ENCODE results near the gene ST6GALNAC6. TPM values are rescaled to one million over a fixed set of nuclear protein-coding genes. Genes with fewer than 3 reads are reported as not detected.
"Not testable (repeated sequence)": the region's sequence is repeated elsewhere in the genome, so short reads cannot be mapped to it uniquely, and the experiment has no call there.

ST6GALNAC6 gene
- total and polyA plus RNA-seq, 5 experiments from 2014 or later: 29.8 to 110 (median 42.8) TPM

- H3K27ac Mint-ChIP-seq: peak overlapping the region in 3 of 10 donors; percentile 27 to 73 (median 53)
- DNase-seq: no peak
- ATAC-seq: no peak
- H3K36me3 Mint-ChIP-seq: peaks cover 0 to 67% (median 3%) of the 10 kb centered on the region in 3 donors
- POLR2A ChIA-PET: interaction anchor here (0.9 to 1.2 kb wide), 3 partner anchors 9 to 51 kb away, joined by 3 to 5 read pairs (median 3); no protein-coding TSS in a partner anchor
- no peak overlapping the region for H3K4me3 Mint-ChIP-seq
- H3K4me1 Mint-ChIP-seq: peaks cover 14 to 26% (median 20%) of the 10 kb centered on the region in 4 donors
- no peaks in the 10 kb centered on the region for H3K27me3 Mint-ChIP-seq
- H3K9me3 Mint-ChIP-seq: no peaks in the 10 kb centered on the region
Observed at GRCh38 chr9:127885508-127886281, 13.7 kb downstream of the ST6GALNAC6 start.

DNA sequence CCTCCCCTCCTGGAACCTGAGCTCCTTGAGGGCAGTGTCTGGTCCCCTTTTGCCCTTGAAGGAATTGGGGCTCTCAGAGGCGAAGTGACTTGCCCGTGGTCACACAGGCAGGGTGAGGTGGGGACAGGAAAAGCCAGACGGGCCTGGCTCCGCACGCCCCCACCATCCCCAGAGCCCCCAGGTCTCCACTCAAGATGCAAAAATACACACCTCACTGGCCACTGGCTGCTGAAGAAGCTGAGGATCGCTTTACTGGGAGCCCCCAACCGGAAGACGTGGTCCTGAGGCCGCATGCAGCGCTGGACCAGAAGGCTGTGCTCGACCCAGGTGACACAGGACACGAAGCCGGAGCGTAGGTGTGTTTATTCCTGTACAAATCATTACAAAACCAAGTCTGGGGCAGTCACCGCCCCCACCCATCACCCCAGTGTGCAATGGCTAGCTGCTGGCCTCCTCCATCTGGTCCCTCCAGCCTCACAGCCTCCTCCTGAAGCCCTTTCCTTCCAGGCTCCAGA is 14.4 kb downstream of the ST6GALNAC6 start:
- ATAC-seq (no peak), DNase-seq (no peak)
- peaks cover 14 to 23% (median 21%) of the 10 kb centered on the region in 4 donors for H3K4me1 Mint-ChIP-seq
- H3K36me3 Mint-ChIP-seq: peaks cover 0 to 62% (median 3%) of the 10 kb centered on the region in 3 donors
- H3K4me3 Mint-ChIP-seq: no peak overlapping the region
- H3K9me3 Mint-ChIP-seq: no peaks in the 10 kb centered on the region
- no peaks in the 10 kb centered on the region for H3K27me3 Mint-ChIP-seq
- POLR2A ChIA-PET: interaction anchor here (0.7 to 1.4 kb wide), 4 partner anchors 12 to 52 kb away, joined by 3 to 5 read pairs (median 3); no protein-coding TSS in a partner anchor
- peak overlapping the region in 4 of 10 donors; percentile 34 to 80 (median 63) for H3K27ac Mint-ChIP-seq

DNA sequence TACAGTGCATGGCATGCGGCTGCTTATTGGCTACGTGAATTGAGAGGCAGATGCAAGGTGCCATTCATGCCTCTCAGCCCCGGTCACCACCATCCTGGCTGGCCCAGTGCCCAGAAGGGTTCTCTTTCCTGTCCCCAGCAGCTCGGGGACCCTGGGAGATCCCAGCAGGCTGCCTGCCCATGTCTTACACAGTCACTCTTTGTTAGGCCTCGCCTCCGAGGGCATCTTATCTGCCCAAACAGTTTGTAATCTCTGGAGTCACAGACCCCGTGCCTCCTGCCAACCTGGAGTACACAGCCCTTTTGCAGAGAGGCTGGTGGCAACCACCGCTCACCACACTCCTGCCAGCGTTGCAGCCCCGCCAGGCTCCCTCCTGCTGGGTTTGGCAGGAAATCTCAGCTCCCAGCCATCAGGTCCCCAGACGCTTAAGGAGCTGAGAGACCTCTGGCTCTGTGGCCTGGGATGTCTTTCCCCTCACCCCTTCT is 14.9 kb downstream of the ST6GALNAC6 start:
- Mint-ChIP-seq H3K4me1 (peaks cover 14 to 23% (median 21%) of the 10 kb centered on the region in 4 donors), H3K9me3 (no peaks in the 10 kb centered on the region), H3K4me3 (no peak overlapping the region), H3K36me3 (peaks cover 0 to 58% (median 3%) of the 10 kb centered on the region in 3 donors), H3K27ac (peak overlapping the region in 9 of 10 donors; percentile 13 to 88 (median 64)), H3K27me3 (no peaks in the 10 kb centered on the region)
- POLR2A ChIA-PET: interaction anchor here (0.6 to 1.4 kb wide), 5 partner anchors 12 to 53 kb away, joined by 3 to 5 read pairs (median 3); no protein-coding TSS in a partner anchor
- ATAC-seq: peak; percentile 29 to 43
- no peak for DNase-seq

GRCh38 chr9:127883959-127884358 is 15.4 kb downstream of the ST6GALNAC6 start:
- DNase-seq (no peak), ATAC-seq (peak in 1 of 2 donors; percentile 21)
- Mint-ChIP-seq H3K27me3 (no peaks in the 10 kb centered on the region), H3K27ac (peak overlapping the region in 8 of 10 donors; percentile 4 to 88 (median 62)), H3K4me3 (no peak overlapping the region), H3K4me1 (peaks cover 14 to 23% (median 22%) of the 10 kb centered on the region in 4 donors), H3K36me3 (peaks cover 0 to 54% (median 3%) of the 10 kb centered on the region in 3 donors), H3K9me3 (no peaks in the 10 kb centered on the region)
- POLR2A ChIA-PET: interaction anchor here (0.6 to 1.4 kb wide), 3 partner anchors 13 to 27 kb away, joined by 3 read pairs; no protein-coding TSS in a partner anchor

DNA sequence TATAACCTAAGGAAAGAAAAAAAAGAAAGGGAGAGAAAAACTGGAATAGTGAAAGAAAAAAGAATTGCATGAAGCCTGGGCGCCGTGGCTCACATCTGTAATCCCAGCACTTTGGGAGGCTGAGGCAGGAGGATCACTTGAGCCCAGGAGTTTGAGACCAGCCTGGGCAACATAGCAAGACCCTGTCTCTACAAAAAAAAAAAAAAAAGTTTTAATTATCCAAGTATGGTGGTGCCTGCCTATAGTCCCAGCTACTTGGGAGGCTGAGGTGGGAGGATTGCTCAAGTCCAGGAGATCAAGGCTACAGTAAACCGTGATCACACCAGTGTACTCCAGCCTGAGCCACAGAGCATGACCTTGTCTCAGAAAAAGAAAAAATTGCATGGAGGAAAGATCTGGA is 17.7 kb downstream of the ST6GALNAC6 start:
- ATAC-seq, H3K9me3 Mint-ChIP-seq, DNase-seq, H3K4me3 Mint-ChIP-seq: not testable (repeated sequence)
- peaks cover 0 to 35% (median 3%) of the 10 kb centered on the region in 3 donors for H3K36me3 Mint-ChIP-seq
- H3K27me3 Mint-ChIP-seq: peaks cover 0 to 12% (median 0%) of the 10 kb centered on the region in 5 donors
- peaks cover 22 to 31% (median 30%) of the 10 kb centered on the region in 4 donors for H3K4me1 Mint-ChIP-seq
- H3K27ac Mint-ChIP-seq: peak overlapping the region in 1 of 10 donors; percentile 49
- POLR2A ChIA-PET: interaction anchor here (0.9 to 2.6 kb wide), 4 partner anchors 9 to 27 kb away, joined by 3 to 21 read pairs (median 4); no protein-coding TSS in a partner anchor

GRCh38 chr9:127880143-127880542 is 19.3 kb downstream of the ST6GALNAC6 start:
- Mint-ChIP-seq H3K27me3 (peaks cover 0 to 12% (median 0%) of the 10 kb centered on the region in 5 donors), H3K27ac (no peak overlapping the region), H3K4me1 (peaks cover 22 to 31% (median 27%) of the 10 kb centered on the region in 4 donors), H3K9me3 (no peaks in the 10 kb centered on the region), H3K4me3 (no peak overlapping the region), H3K36me3 (peaks cover 0 to 20% (median 0%) of the 10 kb centered on the region in 3 donors)
- DNase-seq: no peak
- POLR2A ChIA-PET: interaction anchor here (0.7 kb wide), 2 partner anchors 15 to 101 kb away, joined by 3 to 5 read pairs; no protein-coding TSS in a partner anchor
- ATAC-seq: no peak

DNA sequence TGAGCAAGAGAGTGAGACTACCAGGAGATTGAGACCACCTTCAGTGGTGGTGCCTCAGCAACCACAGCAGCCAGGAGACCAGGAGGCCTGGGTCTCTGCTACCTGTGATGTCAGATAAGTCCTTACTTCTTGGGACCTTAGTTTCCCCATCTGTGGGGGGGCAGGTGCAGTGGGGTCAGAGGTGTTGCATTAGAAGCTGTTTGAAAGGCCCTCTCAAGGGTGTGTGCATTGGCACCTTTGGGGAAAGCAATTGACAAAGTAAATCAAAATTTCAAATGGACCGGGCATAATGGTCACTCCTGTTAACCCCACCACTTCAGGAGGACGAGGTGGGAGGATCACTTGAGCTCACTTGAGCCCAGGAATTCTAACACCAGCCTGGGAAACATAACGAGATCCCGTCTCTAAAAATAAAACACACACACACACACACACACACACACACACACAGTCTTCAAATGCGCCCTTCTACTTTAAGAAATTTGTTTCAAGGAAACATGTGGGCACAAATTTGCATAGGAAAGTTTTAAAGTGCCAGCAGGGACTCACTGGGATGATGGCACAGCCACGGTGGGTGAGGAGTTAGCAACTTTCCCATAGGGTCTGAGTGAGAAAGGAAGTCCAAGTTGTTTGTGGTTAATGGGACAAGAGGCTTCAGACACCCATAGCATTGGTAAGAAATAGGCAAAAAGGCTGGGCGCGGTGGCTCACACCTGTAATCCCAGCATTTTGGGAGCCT is 20.6 kb downstream of the ST6GALNAC6 start:
- peak overlapping the region in 2 of 10 donors; percentile 26 to 29 for H3K27ac Mint-ChIP-seq
- no peak overlapping the region for H3K4me3 Mint-ChIP-seq
- H3K36me3 Mint-ChIP-seq: peaks cover 0 to 7% (median 0%) of the 10 kb centered on the region in 3 donors
- H3K9me3 Mint-ChIP-seq: no peaks in the 10 kb centered on the region
- POLR2A ChIA-PET: interaction anchor here (1.0 to 1.1 kb wide), 2 partner anchors 38 to 91 kb away, joined by 3 to 8 read pairs; partner anchors contain the start of gene ST6GALNAC4
- DNase-seq: no peak
- H3K4me1 Mint-ChIP-seq: peaks cover 13 to 21% (median 16%) of the 10 kb centered on the region in 4 donors
- ATAC-seq: no peak
- peaks cover 0 to 12% (median 0%) of the 10 kb centered on the region in 5 donors for H3K27me3 Mint-ChIP-seq

- Mint-ChIP-seq H3K27me3 (peaks cover 0 to 12% (median 0%) of the 10 kb centered on the region in 5 donors), H3K36me3 (peaks cover 0 to 7% (median 0%) of the 10 kb centered on the region in 3 donors), H3K27ac (peak overlapping the region in 2 of 10 donors; percentile 26 to 29), H3K4me3 (peak overlapping the region in 6 of 10 donors; percentile 13 to 58 (median 34)), H3K9me3 (no peaks in the 10 kb centered on the region), H3K4me1 (peaks cover 13 to 21% (median 16%) of the 10 kb centered on the region in 4 donors)
- DNase-seq: no peak
- ATAC-seq: no peak
- POLR2A ChIA-PET: interaction anchor here (1.0 to 1.1 kb wide), 2 partner anchors 20 to 38 kb away, joined by 3 read pairs; partner anchors contain the start of gene ST6GALNAC4
Observed at GRCh38 chr9:127878001-127878651, 21.3 kb downstream of the ST6GALNAC6 start.

DNA sequence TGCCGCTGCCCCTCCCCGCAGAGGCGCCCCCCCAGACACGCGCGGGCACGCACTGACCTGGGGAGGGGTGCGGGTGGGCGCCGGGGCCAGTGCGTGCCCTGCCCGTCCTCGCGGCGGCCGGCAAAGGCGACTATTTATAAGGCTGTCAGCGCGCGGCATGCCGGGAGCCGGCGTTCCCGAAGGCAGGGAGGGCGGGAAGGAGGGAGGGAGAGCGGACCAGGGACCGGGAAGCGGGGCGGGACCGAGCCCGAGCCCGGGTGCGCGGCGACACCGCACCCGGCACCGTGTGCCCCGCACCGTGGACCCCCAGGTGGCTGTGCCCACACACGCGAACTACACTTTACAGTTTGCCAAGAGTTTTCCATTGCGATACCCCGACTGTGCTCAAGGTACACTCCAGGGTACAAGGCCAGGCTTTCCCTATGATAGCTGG is 21.8 kb downstream of the ST6GALNAC6 start, which contains the start of gene AK1:
AK1 (minus strand) TSS at position 110 of the 433 bp plus-strand sequence. CDS start 3,058 bp downstream, outside the sequence.
- peaks cover 0 to 12% (median 0%) of the 10 kb centered on the region in 5 donors for H3K27me3 Mint-ChIP-seq
- peak within 1 kb of the TSS in 5 of 10 donors; percentile 18 to 61 (median 29) for H3K27ac Mint-ChIP-seq
- peak within 1 kb of the TSS in 8 of 10 donors; percentile 8 to 60 (median 56) for H3K4me3 Mint-ChIP-seq
- peaks cover 0 to 7% (median 0%) of the 10 kb centered on the region in 3 donors for H3K36me3 Mint-ChIP-seq
- ATAC-seq (no peak), DNase-seq (no peak)
- peaks cover 9 to 18% (median 12%) of the 10 kb centered on the region in 4 donors for H3K4me1 Mint-ChIP-seq
- no peaks in the 10 kb centered on the region for H3K9me3 Mint-ChIP-seq
- POLR2A ChIA-PET: interaction anchor here (1.0 to 1.1 kb wide), 2 partner anchors 21 to 39 kb away, joined by 3 read pairs; partner anchors contain the start of gene ST6GALNAC4

DNA sequence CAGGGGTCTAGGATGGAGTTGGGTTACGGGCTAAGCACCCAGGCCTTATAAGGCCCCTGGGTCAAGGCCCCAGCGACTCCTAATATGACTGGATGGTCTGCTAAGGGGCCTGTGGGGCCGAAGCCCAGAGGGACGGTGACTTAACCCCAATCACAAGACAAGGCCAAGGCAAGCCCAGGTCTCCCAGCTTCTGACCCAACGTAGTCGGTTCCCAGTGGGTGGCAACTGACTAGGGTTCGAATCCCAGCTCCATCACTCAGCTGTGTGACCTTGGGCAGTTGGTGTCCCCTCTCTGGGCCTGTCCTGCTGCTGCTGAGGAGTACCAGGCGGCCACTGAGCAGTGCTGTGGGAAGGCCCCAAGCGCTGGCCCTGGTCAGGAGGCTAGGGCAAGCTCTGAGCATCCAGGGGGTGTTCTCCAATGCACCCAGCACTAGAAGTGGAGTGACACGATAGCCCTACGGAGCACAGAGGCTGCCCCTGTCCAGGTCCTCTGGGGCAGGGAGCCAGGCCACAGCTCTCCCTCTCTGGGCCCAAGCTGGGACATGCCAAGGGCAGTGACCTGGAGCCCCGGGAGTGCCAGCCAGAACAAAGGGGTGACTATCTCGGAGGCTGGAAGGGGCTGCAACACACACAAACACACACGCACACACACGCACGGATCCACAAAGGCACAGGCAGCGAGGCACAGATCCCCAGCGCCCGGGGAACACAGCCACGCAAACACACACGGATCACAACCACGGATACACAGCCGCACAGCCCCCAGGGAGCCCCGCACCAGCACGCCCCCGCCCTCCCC is 22.4 kb downstream of the ST6GALNAC6 start:
- POLR2A ChIA-PET: interaction anchor here (1.1 kb wide), 2 partner anchors 12 to 21 kb away, joined by 3 read pairs; no protein-coding TSS in a partner anchor
- H3K36me3 Mint-ChIP-seq: peaks cover 0 to 4% (median 0%) of the 10 kb centered on the region in 3 donors
- peak overlapping the region in 8 of 10 donors; percentile 8 to 60 (median 33) for H3K4me3 Mint-ChIP-seq
- ATAC-seq (peak; percentile 32 to 43), DNase-seq (no peak)
- peaks cover 7 to 17% (median 9%) of the 10 kb centered on the region in 4 donors for H3K4me1 Mint-ChIP-seq
- H3K27me3 Mint-ChIP-seq: peaks cover 0 to 12% (median 0%) of the 10 kb centered on the region in 5 donors
- peak overlapping the region in 3 of 10 donors; percentile 18 to 61 (median 34) for H3K27ac Mint-ChIP-seq
- no peaks in the 10 kb centered on the region for H3K9me3 Mint-ChIP-seq
